ENCODE data around the gene C17orf107.
"Not testable (repeated sequence)": the region's sequence is repeated elsewhere in the genome, so short reads cannot be mapped to it uniquely, and the experiment has no call there.

GRCh38 chr17:4869058-4869998 lies 30.0 kb upstream of the C17orf107 start:
- TF ChIP-seq, protein P1, sequence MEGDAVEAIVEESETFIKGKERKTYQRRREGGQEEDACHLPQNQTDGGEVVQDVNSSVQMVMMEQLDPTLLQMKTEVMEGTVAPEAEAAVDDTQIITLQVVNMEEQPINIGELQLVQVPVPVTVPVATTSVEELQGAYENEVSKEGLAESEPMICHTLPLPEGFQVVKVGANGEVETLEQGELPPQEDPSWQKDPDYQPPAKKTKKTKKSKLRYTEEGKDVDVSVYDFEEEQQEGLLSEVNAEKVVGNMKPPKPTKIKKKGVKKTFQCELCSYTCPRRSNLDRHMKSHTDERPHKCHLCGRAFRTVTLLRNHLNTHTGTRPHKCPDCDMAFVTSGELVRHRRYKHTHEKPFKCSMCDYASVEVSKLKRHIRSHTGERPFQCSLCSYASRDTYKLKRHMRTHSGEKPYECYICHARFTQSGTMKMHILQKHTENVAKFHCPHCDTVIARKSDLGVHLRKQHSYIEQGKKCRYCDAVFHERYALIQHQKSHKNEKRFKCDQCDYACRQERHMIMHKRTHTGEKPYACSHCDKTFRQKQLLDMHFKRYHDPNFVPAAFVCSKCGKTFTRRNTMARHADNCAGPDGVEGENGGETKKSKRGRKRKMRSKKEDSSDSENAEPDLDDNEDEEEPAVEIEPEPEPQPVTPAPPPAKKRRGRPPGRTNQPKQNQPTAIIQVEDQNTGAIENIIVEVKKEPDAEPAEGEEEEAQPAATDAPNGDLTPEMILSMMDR (conservative IDR thresholded peaks at IDR 0.05; ENCODE audit: low read depth, low read length), result not testable (repeated sequence)
- not testable (repeated sequence) for TF ChIP-seq EZH2 (IDR thresholded peaks at IDR 0.05; ENCODE audit: borderline replicate concordance, low read depth, low read length, poor library complexity, severe bottlenecking)
